H9 (cell line): ENCODE results near the gene KCND2. TPM values are rescaled to one million over a fixed set of nuclear protein-coding genes. Genes with fewer than 3 reads are reported as not detected.

Experiments used
- DNase-seq: peaks from one replicate; pipeline ENCODE4 v3.0.0-alpha.2; 2017
- H2AFZ ChIP-seq: one replicate; pipeline ENCODE4 v1.6.1; 2013; ENCODE audit warnings: mild to moderate bottlenecking, low read length, control low read depth, moderate library complexity
- H2AK5ac ChIP-seq: 2 replicates; pipeline ENCODE4 v1.6.1; 2013; ENCODE audit warnings: low read length, control low read depth, mixed read lengths; ENCODE audit not compliant: insufficient read length
- H2BK120ac ChIP-seq: one replicate; pipeline ENCODE4 v1.6.1; 2013; ENCODE audit warnings: low read depth, mild to moderate bottlenecking, low read length, control low read depth, inconsistent platforms; ENCODE audit not compliant: poor library complexity, severe bottlenecking
- H2BK12ac ChIP-seq: 2 replicates; pipeline ENCODE4 v1.6.1; 2013; ENCODE audit warnings: low read length, control low read depth, mixed read lengths, low read depth; ENCODE audit not compliant: insufficient read length
- H2BK15ac ChIP-seq: 2 replicates; pipeline ENCODE4 v1.6.1; 2013; ENCODE audit warnings: low read depth, low read length, control low read depth
- H2BK20ac ChIP-seq: one replicate; pipeline ENCODE4 v1.6.1; 2013; ENCODE audit warnings: low read depth, mild to moderate bottlenecking, low read length, control low read depth, inconsistent platforms; ENCODE audit not compliant: poor library complexity, severe bottlenecking
- H2BK5ac ChIP-seq: 2 replicates; pipeline ENCODE4 v1.6.1; 2013; ENCODE audit warnings: low read length, control low read depth, mixed read lengths; ENCODE audit not compliant: insufficient read length
- H3K14ac ChIP-seq: 2 replicates; pipeline ENCODE4 v1.6.1; 2013; ENCODE audit warnings: low read length, control low read depth; ENCODE audit not compliant: insufficient read depth
- H3K18ac ChIP-seq: 2 replicates; pipeline ENCODE4 v1.6.1; 2013; ENCODE audit warnings: low read depth, mild to moderate bottlenecking, mixed read lengths, low read length, control low read depth; ENCODE audit not compliant: insufficient read length
- H3K23ac ChIP-seq: 2 replicates; pipeline ENCODE4 v1.6.1; 2013; ENCODE audit warnings: low read length, control low read depth, mixed read lengths, low read depth; ENCODE audit not compliant: insufficient read length
- H3K23me2 ChIP-seq: 2 replicates; pipeline ENCODE4 v1.6.1; 2013; ENCODE audit warnings: low read depth, mild to moderate bottlenecking, mixed read lengths, low read length, control low read depth; ENCODE audit not compliant: insufficient read length, poor library complexity, severe bottlenecking
- H3K27ac ChIP-seq: 2 replicates; pipeline ENCODE4 v1.5.1; 2013; ENCODE audit warnings: low read length, control low read depth, mixed read lengths, low read depth; ENCODE audit not compliant: insufficient read length
- H3K27me3 ChIP-seq: 2 replicates; pipeline ENCODE4 v1.6.1; 2013; ENCODE audit warnings: low read length, control low read depth, inconsistent platforms; ENCODE audit not compliant: insufficient read depth
- H3K4ac ChIP-seq: 2 replicates; pipeline ENCODE4 v1.6.1; 2013; ENCODE audit warnings: low read depth, mild to moderate bottlenecking, control low read depth, inconsistent platforms, low read length, moderate library complexity
- H3K4me1 ChIP-seq: 2 replicates; pipeline ENCODE4 v1.6.1; 2013; ENCODE audit warnings: low read length, control low read depth, inconsistent platforms; ENCODE audit not compliant: insufficient read depth
- H3K4me2 ChIP-seq: 2 replicates; pipeline ENCODE4 v1.6.1; 2013; ENCODE audit warnings: low read length, control low read depth, mixed read lengths; ENCODE audit not compliant: insufficient read length, insufficient read depth
- H3K56ac ChIP-seq: 2 replicates; pipeline ENCODE4 v1.6.1; 2013; ENCODE audit warnings: low read depth, mild to moderate bottlenecking, mixed read lengths, low read length, control low read depth; ENCODE audit not compliant: insufficient read length
- H3K79me1 ChIP-seq: 2 replicates; pipeline ENCODE4 v1.6.1; 2013; ENCODE audit warnings: low read depth, mild to moderate bottlenecking, moderate library complexity, low read length, control low read depth, inconsistent platforms; ENCODE audit not compliant: insufficient read depth, poor library complexity, severe bottlenecking
- H3K79me2 ChIP-seq: 2 replicates; pipeline ENCODE4 v1.6.1; 2013; ENCODE audit warnings: low read length, control low read depth, inconsistent platforms; ENCODE audit not compliant: insufficient read depth
- H3K9ac ChIP-seq: 2 replicates; pipeline ENCODE4 v1.6.1; 2013; ENCODE audit warnings: low read length, control low read depth, mixed read lengths; ENCODE audit not compliant: insufficient read length; ENCODE audit errors: extremely low read depth
- H3K9me3 ChIP-seq: one replicate; pipeline ENCODE4 v1.6.1; 2013; ENCODE audit warnings: low read depth, low read length, inconsistent platforms; ENCODE audit not compliant: control insufficient read depth
- H3T11ph ChIP-seq: one replicate; pipeline ENCODE4 v1.6.1; 2013; ENCODE audit warnings: mild to moderate bottlenecking, low read length, control low read depth, inconsistent platforms
- H4K20me1 ChIP-seq: one replicate; pipeline ENCODE4 v1.6.1; 2013; ENCODE audit not compliant: control insufficient read depth, insufficient read length, insufficient read depth
- H4K5ac ChIP-seq: 2 replicates; pipeline ENCODE4 v1.6.1; 2013; ENCODE audit warnings: low read depth, mild to moderate bottlenecking, mixed read lengths, low read length, control low read depth; ENCODE audit not compliant: insufficient read length
- H4K8ac ChIP-seq: replicated peaks from 2 replicates; pipeline ENCODE4 v1.6.1; 2013; ENCODE audit warnings: low read length, control low read depth, mixed read lengths, low read depth; ENCODE audit not compliant: insufficient read length
- H4K91ac ChIP-seq: 2 replicates; pipeline ENCODE4 v1.6.1; 2013; ENCODE audit warnings: low read depth, mild to moderate bottlenecking, moderate library complexity, mixed read lengths, low read length, control low read depth; ENCODE audit not compliant: insufficient read length
- H3K27ac Mint-ChIP-seq, 3 experiments: 2 replicates in 2 of 3; 3 replicates in 1 of 3; pipeline ENCODE4 v1.8.0; 2020 to 2021; ENCODE audit warnings: mixed read lengths in 3 of 3, mild to moderate bottlenecking in 1 of 3, moderate library complexity in 1 of 3
- H3K27me3 Mint-ChIP-seq: 2 replicates; pipeline ENCODE4 v1.8.0; 2021; ENCODE audit warnings: low read depth, mild to moderate bottlenecking, moderate library complexity, mixed read lengths
- H3K36me3 Mint-ChIP-seq, 3 experiments: 2 replicates in 2 of 3; 3 replicates in 1 of 3; pipeline ENCODE4 v1.8.0; 2020 to 2021; ENCODE audit warnings: low read depth in 3 of 3, mixed read lengths in 3 of 3; ENCODE audit not compliant: insufficient read depth in 1 of 3
- H3K4me1 Mint-ChIP-seq, 2 experiments: 2 replicates each; pipeline ENCODE4 v1.8.0; 2020; ENCODE audit warnings: mixed read lengths in 2 of 2
- H3K4me3 Mint-ChIP-seq, 2 experiments: 2 replicates in 1 of 2; 3 replicates in 1 of 2; pipeline ENCODE4 v1.8.0; 2020 to 2021; ENCODE audit warnings: mild to moderate bottlenecking in 2 of 2, mixed read lengths in 2 of 2, moderate library complexity in 1 of 2
- H3K9me3 Mint-ChIP-seq, 2 experiments: 2 replicates in 1 of 2; 3 replicates in 1 of 2; pipeline ENCODE4 v1.8.0; 2020; ENCODE audit warnings: mild to moderate bottlenecking in 2 of 2, mixed read lengths in 2 of 2, moderate library complexity in 1 of 2
- WGBS: extraction: QIAGEN DNeasy Blood & Tissue Kit; methylation state at CpG from one replicate; pipeline ENCODE4 v1.1.7; 2013; ENCODE audit warnings: missing lambda C conversion rate, low lambda C conversion rate, mixed read lengths; ENCODE audit not compliant: insufficient read length; ENCODE audit errors: extremely low coverage; 5-methylcytosine and 5-hydroxymethylcytosine counted together
- total RNA-seq: library from RNA; stranded (reverse); gene quantifications from 2 replicates; pipeline ENCODE4 v1.2.1, GENCODE V29; 2021
- TF ChIP-seq, protein P1 (sequence below): fragments of 200-600 bp; sonication (generic); conservative IDR thresholded peaks from 3 replicates; pipeline ENCODE4 v1.8.0; 2021; ENCODE audit warnings: antibody characterized with exemption, mild to moderate bottlenecking

The KCND2 gene
- total RNA-seq, 1 experiment from 2014 or later: 6.4 TPM

DNA sequence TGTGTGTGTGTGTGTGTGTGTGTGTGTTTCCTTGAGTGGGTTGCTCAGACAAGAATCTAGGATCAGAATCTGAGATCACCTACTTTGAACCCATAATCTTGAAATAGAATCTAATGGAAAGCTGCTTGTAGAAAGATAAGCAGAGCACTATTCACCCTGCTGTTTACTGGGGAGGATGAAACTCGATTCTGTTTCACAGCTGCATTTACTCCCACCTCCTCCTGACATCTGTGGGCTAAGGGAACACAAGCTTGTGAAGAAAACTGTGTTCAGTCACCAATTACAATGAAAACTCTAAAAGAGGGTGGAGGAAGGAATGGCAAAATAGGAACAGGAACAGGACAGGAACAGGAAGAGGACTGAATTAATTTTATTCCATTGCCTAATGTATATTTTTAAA is 315.4 kb downstream of the KCND2 start:
- H3K4me3 Mint-ChIP-seq: no peak overlapping the region
- no peak overlapping the region for H2AK5ac ChIP-seq
- H3K9me3 ChIP-seq: no peaks in the 10 kb centered on the region
- no peaks in the 10 kb centered on the region for H3K79me1 ChIP-seq
- H4K20me1 ChIP-seq: no peaks in the 10 kb centered on the region
- H3K27ac Mint-ChIP-seq: no peak overlapping the region; a peak in 1 of 7 replicates
- H3K79me2 ChIP-seq: no peaks in the 10 kb centered on the region
- H2BK5ac ChIP-seq: no peak overlapping the region
- no peaks in the 10 kb centered on the region for H3K27me3 ChIP-seq
- WGBS: no CpG with 5 or more reads among the region's 1 CpG
- no peak overlapping the region for H3K23ac ChIP-seq
- H3K4me1 Mint-ChIP-seq: peaks cover 12 to 15% of the 10 kb centered on the region in 2 experiments
- no peak for DNase-seq
- H3K4me1 ChIP-seq: no peaks in the 10 kb centered on the region; the same call in 1 of the 2 replicates
- TF ChIP-seq, protein P1, sequence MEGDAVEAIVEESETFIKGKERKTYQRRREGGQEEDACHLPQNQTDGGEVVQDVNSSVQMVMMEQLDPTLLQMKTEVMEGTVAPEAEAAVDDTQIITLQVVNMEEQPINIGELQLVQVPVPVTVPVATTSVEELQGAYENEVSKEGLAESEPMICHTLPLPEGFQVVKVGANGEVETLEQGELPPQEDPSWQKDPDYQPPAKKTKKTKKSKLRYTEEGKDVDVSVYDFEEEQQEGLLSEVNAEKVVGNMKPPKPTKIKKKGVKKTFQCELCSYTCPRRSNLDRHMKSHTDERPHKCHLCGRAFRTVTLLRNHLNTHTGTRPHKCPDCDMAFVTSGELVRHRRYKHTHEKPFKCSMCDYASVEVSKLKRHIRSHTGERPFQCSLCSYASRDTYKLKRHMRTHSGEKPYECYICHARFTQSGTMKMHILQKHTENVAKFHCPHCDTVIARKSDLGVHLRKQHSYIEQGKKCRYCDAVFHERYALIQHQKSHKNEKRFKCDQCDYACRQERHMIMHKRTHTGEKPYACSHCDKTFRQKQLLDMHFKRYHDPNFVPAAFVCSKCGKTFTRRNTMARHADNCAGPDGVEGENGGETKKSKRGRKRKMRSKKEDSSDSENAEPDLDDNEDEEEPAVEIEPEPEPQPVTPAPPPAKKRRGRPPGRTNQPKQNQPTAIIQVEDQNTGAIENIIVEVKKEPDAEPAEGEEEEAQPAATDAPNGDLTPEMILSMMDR: no peak
- no peak overlapping the region for H2AFZ ChIP-seq
- H2BK15ac ChIP-seq: no peak overlapping the region
- H3T11ph ChIP-seq: no peak overlapping the region
- no peak overlapping the region for H4K5ac ChIP-seq
- no peak overlapping the region for H3K9ac ChIP-seq
- H3K4ac ChIP-seq: no peak overlapping the region
- H4K91ac ChIP-seq: no peak overlapping the region
- no peaks in the 10 kb centered on the region for H3K23me2 ChIP-seq
- no peak overlapping the region for H3K18ac ChIP-seq
- no peak overlapping the region for H3K27ac ChIP-seq
- no peaks in the 10 kb centered on the region for H3K27me3 Mint-ChIP-seq
- H3K36me3 Mint-ChIP-seq: no peaks in the 10 kb centered on the region
- no peak overlapping the region for H3K56ac ChIP-seq
- H3K4me2 ChIP-seq: no peak overlapping the region
- H2BK120ac ChIP-seq: no peak overlapping the region
- no peak overlapping the region for H3K14ac ChIP-seq
- no peaks in the 10 kb centered on the region for H3K9me3 Mint-ChIP-seq
- H4K8ac ChIP-seq: no peak overlapping the region
- H2BK20ac ChIP-seq: no peak overlapping the region
- H2BK12ac ChIP-seq: no peak overlapping the region
